ENCODE measurements around the gene DNMT3B. TPM values are rescaled to one million over a fixed set of nuclear protein-coding genes. Genes with fewer than 3 reads are reported as not detected.
"Not testable (repeated sequence)": the region's sequence is repeated elsewhere in the genome, so short reads cannot be mapped to it uniquely, and the experiment has no call there.

The DNMT3B gene
- total RNA-seq, 1 experiment from 2014 or later, result 3.0 TPM

DNA sequence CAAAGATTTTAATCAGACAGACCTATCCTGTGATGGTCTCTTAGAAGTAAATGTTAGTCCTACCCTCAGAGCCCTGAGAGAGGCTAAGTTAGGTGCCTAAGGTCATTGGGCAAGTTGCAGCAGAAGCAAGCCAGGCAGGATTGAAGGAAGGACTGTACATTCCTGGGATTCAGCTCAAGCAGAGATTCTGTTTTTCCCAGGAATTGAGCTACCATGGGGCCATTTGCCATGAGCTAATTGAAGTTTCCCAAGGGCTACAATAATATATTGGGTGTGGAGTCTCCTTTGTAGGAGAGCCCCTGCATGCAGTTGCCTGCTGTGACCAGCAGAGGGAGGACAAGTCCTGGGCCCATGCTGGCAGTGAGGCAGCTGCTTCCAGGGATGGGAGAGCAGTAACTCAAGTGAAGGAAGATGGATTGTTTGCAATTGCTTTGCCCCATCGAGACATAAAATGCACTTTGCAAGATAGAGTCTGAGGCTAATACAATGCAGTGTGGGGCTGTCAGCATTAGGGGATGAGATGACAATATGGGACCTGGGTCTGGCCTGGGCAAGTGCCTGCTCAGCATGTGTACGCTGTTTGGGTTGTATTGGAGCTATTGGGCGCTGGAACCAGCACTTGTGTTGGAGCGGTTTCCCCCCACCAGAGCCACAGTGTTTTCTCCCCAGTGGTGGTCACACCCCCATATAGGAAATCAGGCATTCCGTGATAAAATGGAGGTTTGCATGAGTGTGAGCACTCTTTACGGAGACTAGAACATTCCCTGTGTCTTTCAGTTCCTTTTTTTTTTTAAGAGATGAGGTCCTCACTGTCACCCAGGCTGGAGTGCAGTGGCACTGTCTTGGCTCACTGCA, 27.9 kb downstream of the DNMT3B start:
- peak; percentile 89 for DNase-seq (ENCODE audit: low spot score)

DNA sequence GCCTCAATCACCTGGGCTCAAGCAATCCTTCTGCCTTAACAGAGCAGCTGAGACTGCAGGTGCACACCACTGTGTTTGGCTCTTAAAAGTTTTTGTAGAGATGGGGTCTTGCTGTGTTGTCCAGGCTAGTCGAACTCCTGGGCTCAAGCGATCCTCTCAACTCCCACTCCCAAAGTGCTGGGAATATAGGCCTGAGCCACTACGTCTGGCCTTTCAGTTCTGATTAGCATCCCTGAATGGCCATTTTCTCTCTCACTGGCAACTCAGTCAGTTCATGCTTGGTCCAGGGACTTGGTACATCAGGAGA, 28.5 kb downstream of the DNMT3B start:
- no peak for DNase-seq (ENCODE audit: low spot score)

DNA sequence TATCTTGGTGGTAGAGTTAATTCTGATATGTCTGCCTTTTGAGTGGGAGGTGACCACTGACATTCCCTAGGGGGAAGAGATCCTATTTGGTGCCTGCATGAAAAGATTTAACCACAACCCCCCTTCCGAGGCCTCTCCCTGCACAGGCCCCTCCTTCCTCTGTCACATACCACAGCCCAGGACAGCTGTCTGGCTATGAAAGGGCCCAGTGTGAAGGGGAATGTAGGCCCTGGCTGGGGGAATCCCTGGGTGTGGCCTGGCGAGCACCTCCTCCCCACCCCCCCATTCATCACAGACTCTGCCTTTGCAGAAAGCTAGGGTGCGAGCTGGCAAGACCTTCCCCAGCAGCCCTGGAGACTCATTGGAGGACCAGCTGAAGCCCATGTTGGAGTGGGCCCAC, 30.1 kb downstream of the DNMT3B start:
- no peak for DNase-seq (ENCODE audit: low spot score)

DNA sequence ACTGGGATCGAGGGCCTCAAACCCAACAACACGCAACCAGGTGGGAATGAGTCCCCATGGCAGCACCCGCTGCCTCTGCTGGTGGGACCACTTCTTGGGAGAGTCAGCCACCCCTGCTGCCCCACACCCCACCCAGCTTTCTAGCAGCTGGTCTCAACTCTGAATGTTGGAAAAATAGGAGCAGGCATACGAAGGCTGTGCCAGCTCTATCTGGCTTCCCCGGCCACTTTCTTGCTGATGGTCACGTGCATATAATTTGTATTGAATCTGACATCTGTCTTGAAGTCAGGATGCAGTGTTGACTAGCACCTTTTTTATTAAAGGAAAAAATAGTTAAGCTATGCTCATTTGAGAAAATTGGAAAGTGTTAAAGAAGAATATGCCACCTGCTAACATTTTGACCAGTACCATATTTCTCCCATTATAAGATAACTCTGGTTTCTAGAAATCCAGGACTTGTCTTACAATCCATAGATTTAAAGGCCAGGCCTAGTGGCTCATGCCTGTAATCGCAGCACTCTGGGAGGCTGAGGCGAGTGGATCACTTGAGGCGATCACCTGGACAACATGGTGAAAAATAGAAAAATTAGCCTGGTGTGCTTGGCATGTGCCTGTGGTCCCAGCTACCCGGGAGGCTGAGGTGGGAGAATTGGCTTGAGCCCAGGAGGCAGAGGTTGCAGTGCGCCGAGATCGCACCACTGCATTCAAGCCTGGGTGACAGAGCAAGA, 30.7 kb downstream of the DNMT3B start:
- DNase-seq (ENCODE audit: low spot score), result no peak

DNA sequence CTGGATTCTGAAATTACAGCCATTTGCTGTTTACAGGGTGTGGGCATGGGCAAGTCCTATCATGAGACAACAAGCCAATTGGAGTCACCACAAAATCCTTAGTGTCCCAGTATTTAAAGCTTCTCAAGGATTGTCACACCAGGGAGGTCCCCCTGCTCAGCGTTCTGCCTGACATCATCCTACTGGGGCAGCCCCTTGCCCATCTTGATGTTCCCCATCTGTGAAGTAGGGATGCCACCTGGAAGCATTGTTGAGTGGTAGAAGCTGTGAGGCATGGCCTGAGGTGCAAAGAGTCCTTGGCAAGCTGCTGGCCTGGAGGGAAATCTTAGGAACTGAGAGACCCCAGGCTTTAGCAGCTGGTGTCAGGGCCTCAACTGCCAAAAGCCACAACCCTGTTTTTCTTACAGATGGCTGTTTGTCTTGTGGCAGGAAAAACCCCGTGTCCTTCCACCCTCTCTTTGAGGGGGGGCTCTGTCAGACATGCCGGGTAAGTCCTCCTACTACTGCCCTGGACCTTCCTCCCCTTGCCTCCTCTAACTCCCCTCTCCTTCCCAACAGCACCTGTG, 34.3 kb downstream of the DNMT3B start:
- DNase-seq (ENCODE audit: low spot score), result no peak

DNA sequence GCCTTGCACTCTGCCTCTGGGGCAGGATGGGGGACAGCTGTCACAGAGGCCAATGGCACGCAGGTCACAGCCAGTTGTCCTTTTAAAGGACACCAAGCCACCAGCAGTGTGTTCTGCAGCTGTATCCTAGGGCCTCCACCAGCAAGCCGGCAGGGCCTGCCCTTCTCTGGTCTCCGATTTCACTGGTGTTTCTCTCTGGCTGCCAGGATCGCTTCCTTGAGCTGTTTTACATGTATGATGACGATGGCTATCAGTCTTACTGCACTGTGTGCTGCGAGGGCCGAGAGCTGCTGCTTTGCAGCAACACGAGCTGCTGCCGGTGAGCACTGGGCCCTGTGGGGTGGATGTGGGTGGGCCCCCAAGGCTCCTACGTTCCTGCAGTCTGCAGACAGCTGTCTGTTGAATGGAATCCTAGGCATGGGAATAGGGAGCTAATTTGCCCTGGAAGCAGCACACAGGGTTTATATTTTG, 34.8 kb downstream of the DNMT3B start:
- DNase-seq (ENCODE audit: low spot score), result no peak

DNA sequence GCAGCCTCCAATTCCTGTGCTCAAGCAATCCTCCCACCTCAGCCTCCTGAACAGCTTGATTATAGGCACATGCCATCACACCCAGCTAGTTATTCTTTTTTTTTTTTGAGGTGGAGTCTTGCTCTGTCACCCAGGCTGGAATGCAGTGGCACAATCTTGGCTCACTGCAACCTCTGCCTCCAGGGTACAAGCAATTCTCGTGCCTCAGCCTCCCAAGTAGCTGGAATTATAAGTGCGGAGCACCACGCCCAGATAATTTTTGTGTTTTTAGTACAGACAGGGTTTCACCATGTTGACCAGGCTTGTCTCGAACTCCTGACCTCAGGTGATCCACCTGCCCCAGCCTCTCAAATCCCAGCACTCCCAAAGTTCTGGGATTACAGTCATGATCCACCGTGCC, 35.4 kb downstream of the DNMT3B start:
- not testable (repeated sequence) for DNase-seq (ENCODE audit: low spot score)

DNA sequence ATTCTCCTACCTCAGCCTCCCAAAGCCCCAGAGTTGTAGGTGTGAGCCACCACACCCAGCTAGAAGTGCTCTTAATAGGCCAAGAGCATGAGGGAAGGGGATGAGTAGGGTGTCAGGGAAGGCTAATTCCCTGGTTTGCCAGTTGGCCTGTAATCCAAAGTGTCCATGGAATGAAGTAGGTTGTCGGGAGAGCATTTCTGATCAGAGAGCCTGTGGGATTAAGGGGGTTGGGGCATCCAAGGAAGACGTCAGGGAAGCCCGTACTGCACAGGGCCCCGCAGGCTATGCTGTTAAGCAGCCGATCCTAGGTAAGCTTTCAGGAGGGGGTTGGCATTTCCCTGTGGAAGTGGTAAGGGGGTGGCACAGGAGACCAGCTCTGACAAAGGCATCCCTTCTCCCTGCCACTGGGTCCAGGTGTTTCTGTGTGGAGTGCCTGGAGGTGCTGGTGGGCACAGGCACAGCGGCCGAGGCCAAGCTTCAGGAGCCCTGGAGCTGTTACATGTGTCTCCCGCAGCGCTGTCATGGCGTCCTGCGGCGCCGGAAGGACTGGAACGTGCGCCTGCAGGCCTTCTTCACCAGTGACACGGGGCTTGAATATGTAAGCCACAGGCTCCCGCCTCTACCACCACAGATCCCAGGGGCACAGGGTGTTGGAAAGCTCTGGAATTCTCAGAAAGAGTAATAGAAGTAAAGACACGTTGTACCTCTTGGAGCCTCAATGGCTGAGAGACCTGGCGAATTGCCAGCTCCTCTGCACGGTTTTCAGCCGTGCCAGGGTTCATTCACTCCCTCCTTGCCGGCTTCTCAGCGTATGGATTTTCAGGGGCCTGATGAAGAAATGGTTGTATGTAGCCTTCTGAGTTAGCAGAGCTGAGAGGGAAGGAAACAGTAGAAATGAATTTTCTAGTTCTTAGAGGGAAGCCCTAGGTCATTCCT, 36.1 kb downstream of the DNMT3B start:
- no peak for DNase-seq (ENCODE audit: low spot score)

DNA sequence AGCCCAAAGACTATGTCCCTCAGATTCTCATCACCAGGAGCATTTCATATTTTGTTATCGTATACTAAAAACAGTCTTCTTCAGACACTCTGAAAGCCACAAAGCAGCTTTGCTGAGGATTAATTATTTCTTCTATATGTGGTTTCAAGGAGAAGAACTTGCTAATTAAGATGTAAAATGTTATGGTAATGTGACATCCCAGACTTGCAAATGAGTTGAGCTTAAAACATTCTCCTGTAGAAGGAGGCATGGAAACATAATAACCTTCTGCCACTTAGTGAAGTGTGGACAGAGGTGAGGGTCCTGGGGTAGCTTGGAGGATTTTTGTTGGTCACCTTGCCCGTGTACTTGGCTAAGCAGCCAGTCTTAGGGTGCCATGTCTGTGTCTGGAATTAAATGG, 40.9 kb downstream of the DNMT3B start:
- no peak for DNase-seq (ENCODE audit: low spot score)

DNA sequence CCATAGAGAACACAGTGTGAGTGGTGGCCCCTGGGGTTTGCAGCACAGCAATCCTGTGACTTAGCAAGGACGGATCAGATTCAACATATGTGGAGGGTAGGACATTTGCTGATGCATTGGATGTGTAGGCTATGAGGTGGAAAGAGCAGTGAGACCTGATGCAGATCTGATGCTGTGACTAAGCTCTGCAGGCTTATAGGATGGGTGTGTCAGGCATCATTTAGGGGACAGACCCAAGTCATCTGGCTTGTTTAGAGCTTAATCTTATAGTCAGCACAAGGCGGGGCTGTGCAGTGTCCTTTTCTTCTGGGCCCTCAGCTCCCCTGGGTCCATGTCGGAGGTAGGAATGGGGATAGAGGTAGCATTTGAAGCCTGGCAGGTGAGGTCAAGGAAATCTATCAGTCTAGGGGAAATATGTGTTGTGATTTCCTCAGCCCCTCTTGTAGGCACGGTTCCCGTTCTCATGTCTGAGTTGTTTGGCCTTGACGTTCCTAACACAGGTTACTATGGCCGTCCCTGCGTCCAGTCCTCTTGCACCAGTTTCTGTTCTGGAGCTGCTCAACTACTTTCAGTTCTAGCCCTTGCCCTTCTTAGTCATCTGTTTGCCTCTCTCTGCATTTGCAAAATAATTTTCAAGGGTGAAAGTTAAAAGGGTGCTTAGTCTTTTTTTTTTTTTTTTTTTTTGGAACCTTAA, 42.0 kb downstream of the DNMT3B start:
- no peak for DNase-seq (ENCODE audit: low spot score)

DNA sequence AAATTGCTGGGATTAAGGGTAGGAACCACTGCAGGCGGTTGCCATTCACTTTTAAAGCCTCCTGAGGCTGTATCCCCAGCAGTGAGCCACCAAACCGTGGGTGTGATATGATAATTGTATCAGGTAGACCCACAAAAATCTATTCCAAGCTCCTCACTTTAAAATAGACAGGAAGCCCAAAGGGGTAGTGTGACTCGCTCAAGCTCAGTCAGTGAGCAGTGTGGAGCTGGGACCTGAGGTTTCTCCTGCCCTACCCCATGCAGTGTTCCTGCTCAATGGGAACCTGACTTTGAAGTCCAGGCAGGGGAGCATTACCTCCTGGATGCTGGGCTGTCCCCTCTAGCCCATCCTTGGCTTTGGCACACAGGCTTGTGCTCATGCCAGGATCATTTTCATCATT, 42.6 kb downstream of the DNMT3B start:
- DNase-seq (ENCODE audit: low spot score), result no peak

DNA sequence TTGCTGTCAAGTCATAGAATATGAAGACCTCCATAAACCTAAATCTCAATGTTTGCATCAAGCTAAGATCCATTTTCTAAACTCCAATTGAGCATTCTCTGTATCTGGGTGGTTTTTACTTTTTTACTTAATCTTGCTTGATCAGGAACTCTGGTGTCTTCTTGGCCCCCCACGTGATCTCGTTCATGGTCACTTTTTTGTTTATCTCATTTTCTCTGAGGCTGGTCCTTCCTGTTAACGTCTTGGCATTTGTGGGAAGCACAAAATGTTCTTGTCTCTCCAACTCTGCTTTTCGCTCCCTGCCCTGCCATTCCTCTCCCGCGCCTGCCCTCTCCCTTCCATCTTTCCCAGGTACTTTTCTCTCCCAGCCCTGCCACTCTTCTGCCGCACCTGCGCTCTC, 43.5 kb downstream of the DNMT3B start:
- no peak for DNase-seq (ENCODE audit: low spot score)

DNA sequence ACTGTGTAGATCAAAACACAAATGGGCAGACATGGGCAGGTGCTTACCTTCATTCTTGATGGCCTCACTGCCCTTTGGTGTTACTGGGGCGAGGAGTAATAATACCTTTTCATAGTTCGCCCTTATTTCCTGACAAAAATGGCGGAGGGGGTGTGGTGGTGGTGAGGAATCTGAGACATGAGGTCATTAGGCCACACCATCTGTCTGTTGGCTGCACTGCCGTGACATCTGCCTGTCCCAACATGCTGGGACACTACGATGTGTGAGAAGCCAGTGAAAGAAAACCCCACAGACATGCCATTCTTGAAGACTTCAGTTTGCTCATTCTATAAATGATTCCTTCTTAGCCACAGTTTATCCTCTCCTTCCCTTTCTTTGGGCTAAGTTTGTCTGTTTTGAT, 44.2 kb downstream of the DNMT3B start:
- no peak for DNase-seq (ENCODE audit: low spot score)

DNA sequence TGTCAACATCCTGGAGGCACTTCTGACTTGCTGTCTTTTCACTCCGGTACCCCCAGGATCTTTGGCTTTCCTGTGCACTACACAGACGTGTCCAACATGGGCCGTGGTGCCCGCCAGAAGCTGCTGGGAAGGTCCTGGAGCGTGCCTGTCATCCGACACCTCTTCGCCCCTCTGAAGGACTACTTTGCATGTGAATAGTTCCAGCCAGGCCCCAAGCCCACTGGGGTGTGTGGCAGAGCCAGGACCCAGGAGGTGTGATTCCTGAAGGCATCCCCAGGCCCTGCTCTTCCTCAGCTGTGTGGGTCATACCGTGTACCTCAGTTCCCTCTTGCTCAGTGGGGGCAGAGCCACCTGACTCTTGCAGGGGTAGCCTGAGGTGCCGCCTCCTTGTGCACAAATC, 45.5 kb downstream of the DNMT3B start:
- no peak for DNase-seq (ENCODE audit: low spot score)

DNA sequence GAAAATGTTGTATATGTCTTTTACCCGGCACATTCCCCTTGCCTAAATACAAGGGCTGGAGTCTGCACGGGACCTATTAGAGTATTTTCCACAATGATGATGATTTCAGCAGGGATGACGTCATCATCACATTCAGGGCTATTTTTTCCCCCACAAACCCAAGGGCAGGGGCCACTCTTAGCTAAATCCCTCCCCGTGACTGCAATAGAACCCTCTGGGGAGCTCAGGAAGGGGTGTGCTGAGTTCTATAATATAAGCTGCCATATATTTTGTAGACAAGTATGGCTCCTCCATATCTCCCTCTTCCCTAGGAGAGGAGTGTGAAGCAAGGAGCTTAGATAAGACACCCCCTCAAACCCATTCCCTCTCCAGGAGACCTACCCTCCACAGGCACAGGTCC, 46.3 kb downstream of the DNMT3B start:
- no peak for DNase-seq (ENCODE audit: low spot score)

DNA sequence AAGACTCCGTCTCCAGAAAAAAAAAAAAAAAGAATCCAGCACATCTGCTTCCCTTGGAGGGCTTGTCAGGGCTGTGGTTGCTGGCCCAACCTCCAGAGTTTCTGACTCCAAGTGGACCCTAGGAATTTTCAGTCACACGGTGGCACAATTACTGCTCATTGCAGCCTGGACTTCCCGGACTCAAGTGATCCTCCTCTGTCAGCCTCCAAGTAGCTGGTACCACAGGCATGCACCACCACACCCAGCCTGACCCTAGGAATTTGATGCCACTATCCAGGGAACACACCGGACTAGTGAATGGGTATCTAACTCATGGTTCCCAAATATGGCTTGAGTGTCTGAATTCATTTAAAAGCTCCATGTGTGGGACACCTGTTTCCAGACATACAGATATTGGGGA, 47.7 kb downstream of the DNMT3B start:
- no peak for DNase-seq (ENCODE audit: low spot score)

DNA sequence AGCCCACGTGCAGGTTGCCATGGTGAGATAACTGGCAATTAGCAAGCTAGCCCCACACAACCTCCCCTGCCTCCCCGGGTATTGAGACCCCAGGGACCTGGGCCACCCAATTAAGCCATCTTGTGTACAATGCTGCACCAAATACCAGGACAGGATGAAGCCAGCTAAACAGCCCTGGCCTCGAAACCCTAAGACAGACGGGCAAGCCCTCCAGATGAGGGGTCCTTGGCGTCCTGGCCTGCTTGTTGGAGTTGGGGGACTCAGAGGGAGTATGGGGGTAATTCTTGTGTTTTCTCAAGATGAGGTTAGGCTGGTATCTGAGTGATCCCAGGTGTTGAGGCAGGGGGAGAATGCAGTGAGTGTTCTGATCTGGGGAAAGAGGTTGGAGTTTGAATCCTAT, 48.8 kb downstream of the DNMT3B start:
- no peak for DNase-seq (ENCODE audit: low spot score)

DNA sequence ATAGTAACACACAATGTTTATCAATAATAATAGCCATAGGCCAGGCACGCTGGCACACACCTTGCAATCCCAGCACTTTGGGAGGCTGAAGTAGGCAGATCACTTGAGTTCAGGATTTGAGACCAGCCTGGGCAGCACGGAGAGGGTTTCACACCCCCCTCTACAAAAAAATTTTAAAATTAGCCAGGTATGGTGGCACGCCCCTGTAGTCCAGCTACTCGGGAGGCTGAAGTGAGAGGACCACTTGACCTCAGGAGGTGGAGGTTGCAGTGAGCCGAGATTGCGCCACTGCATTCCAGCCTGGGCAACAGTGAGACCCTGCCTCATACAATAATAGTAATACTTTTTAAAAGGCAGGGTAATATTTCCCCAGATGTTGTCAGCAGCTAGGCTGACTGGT, 49.7 kb downstream of the DNMT3B start:
- no peak for DNase-seq (ENCODE audit: low spot score)

DNA sequence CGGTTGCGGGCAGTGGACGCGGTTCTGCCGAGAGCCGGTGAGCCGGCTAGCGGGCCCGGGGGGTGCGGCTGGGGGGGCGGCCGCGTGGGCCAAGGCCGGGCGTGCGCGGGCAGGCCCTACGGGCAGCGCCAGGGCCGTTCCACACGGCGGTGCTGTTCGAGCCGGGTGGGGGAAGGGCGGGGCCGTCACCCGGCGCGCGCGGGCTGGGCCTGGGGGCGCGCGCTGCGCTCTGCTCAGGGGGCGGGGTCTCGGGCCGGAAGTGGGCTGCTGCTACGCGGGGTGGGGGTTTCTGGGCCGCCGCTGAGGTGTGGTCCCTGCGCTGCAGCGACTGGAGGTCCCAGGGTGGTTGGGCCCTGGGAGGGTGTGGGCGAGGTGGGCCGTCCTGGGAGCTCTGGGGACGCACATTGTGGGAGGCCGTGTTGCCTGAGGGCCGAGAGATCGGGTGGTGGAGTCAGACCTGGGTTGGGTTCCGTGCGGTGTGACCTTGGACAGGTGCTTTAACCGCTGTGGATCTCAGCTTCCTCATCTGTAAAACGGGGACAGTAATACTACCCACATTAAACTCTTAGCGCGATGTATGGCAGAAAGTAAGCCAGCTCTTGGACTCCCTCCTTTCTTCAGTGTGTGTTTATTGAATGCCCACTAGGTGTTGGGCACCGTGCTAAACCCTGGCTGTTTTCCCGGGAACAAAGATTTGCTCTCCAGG, 58.0 kb downstream of the DNMT3B start:
- DNase-seq (ENCODE audit: low spot score), result peak; percentile 68

DNA sequence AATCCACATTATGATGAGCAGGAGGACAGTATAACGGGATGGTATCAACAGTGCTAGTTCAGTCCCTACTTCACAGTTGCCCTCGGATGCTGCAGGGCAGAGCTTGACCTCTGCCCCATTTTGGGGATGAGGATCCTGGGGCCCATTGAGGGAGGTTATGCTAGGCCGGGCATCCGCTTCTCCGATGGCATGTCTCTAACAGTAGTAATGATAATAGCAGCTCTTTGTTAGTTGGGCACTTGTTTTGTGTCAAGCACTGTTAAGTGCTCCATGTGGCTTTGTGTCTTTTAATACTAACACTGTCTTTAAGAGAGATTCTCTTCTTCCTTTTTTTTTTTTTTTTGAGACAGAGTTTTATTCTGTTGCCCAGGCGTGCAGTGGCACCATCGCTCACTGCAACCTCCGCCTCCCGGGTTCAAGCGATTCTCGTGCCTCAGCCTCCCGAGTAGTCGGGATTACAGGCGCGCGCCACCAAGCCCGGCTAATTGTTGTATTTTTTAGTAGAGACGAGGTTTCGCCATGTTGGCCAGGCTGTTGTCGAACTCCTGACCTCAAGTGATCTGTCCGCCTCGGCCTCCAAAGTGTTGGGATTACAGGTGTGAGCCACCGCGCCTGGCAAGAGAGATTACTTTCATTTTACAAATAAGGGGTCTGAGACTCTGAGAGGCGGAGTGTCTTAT, 58.7 kb downstream of the DNMT3B start:
- DNase-seq (ENCODE audit: low spot score), result no peak
